Fibroblast of the aortic adventitia (primary cell): ENCODE results near the gene SMIM44. TPM values are rescaled to one million over a fixed set of nuclear protein-coding genes. Genes with fewer than 3 reads are reported as not detected.

Source experiments
- DNase-seq: peaks from one replicate; pipeline ENCODE4 v3.0.0-alpha.2; 2010; ENCODE audit warnings: low read depth
- H3K4me3 ChIP-seq: 2 replicates; pipeline ENCODE4 v1.5.1; 2011; ENCODE audit warnings: low read depth, mild to moderate bottlenecking, control low read depth, low read length, moderate library complexity
- CTCF ChIP-seq: IDR thresholded peaks from 2 replicates; pipeline ENCODE4 v1.5.1; 2011; ENCODE audit warnings: mild to moderate bottlenecking, low read length, control low read depth, inconsistent platforms; ENCODE audit not compliant: insufficient read depth
- total RNA-seq: library from RNA; depleted of rRNA; stranded (reverse); fragments of >200 nt; gene quantifications from 2 replicates; pipeline ENCODE4 v1.2.3, GENCODE V29; 2012; ENCODE audit warnings: low replicate concordance

Gene SMIM44
- total RNA-seq, 1 donor, result not detected

- DNase-seq, result no peak
- TF ChIP-seq CTCF, result no peak
Measured at GRCh38 chr19:3499738-3500428, 16.6 kb upstream of the SMIM44 start.

GRCh38 chr19:3497757-3498520 is 14.7 kb upstream of the SMIM44 start:
- no peak overlapping the region for H3K4me3 ChIP-seq
- no peak for TF ChIP-seq CTCF
- no peak for DNase-seq

More at GRCh38 chr19:3499738-3500428, 16.6 kb upstream of the SMIM44 start:
- H3K4me3 ChIP-seq, result peak overlapping the region; percentile 98

GRCh38 chr19:3496392-3497273 is 13.4 kb upstream of the SMIM44 start:
- no peak for DNase-seq
- H3K4me3 ChIP-seq, result no peak overlapping the region
- TF ChIP-seq CTCF, result no peak

- TF ChIP-seq CTCF, result no peak
- no peak overlapping the region for H3K4me3 ChIP-seq
- no peak for DNase-seq
Measured at GRCh38 chr19:3494559-3494958, 11.3 kb upstream of the SMIM44 start.

- DNase-seq, result no peak
- TF ChIP-seq CTCF, result no peak
- no peak overlapping the region for H3K4me3 ChIP-seq
Measured at GRCh38 chr19:3494051-3494450, 10.8 kb upstream of the SMIM44 start.

GRCh38 chr19:3493651-3494050 is 10.4 kb upstream of the SMIM44 start:
- DNase-seq, result no peak
- H3K4me3 ChIP-seq, result no peak overlapping the region
- TF ChIP-seq CTCF, result no peak
